IMR-90 (cell line): ENCODE data around the gene C1orf167. TPM values are rescaled to one million over a fixed set of nuclear protein-coding genes. Genes with fewer than 3 reads are reported as not detected.

Experiments
- ATAC-seq: fragments of 200-7000 bp; cut with Tn5 transposase; 2 replicates; pipeline ENCODE4 v1.9.1; 2020; ENCODE audit warnings: low read depth, mild to moderate bottlenecking, moderate library complexity
- BruUV-seq: library from RNA; stranded (reverse); fragments of 400-500 nt; replicated peaks from 2 replicates; lab custom pipeline; 2021; lab: Mats Ljungman, UMichigan
- CTCF ChIA-PET: fragments of 300-600 bp; formaldehyde crosslinking; extraction: SDS; loops from one replicate; lab custom pipeline; 2021; ENCODE audit warnings: antibody characterized with exemption; lab: Yijun Ruan, JAX
- POLR2A ChIA-PET: fragments of 300-600 bp; sonication (Branson Sonifier 250); formaldehyde crosslinking; loops from one replicate; lab custom pipeline; 2022; ENCODE audit warnings: antibody characterized with exemption; ENCODE audit not compliant: unreplicated experiment; lab: Charles Lee
- DNase-seq: peaks from one replicate; pipeline ENCODE4 v3.0.0; 2013
- H2AFZ ChIP-seq: replicated peaks from 2 replicates; pipeline ENCODE3; 2013; ENCODE audit warnings: low read length, mild to moderate bottlenecking; ENCODE audit not compliant: poor library complexity
- H2AK5ac ChIP-seq: 2 replicates; pipeline ENCODE4 v1.6.1; 2013; ENCODE audit warnings: low read depth, low read length, inconsistent platforms
- H2AK9ac ChIP-seq: replicated peaks from 2 replicates; pipeline ENCODE3; 2013; ENCODE audit warnings: mild to moderate bottlenecking, low read depth, low read length, moderate library complexity; ENCODE audit not compliant: poor library complexity
- H2BK120ac ChIP-seq: 2 replicates; pipeline ENCODE4 v1.6.1; 2013; ENCODE audit warnings: low read depth, low read length, inconsistent platforms
- H2BK15ac ChIP-seq: 3 replicates; pipeline ENCODE4 v1.6.1; 2013; ENCODE audit warnings: low read depth, low read length, inconsistent platforms
- H2BK20ac ChIP-seq: 2 replicates; pipeline ENCODE4 v1.6.1; 2013; ENCODE audit warnings: low read depth, mild to moderate bottlenecking, inconsistent platforms, low read length, moderate library complexity
- H2BK5ac ChIP-seq: 2 replicates; pipeline ENCODE4 v1.6.1; 2013; ENCODE audit warnings: mild to moderate bottlenecking, low read depth, low read length, inconsistent platforms; ENCODE audit not compliant: poor library complexity, severe bottlenecking
- H3K14ac ChIP-seq: replicated peaks from 2 replicates; pipeline ENCODE4 v1.6.1; 2013; ENCODE audit warnings: low read depth, low read length, inconsistent platforms
- H3K18ac ChIP-seq: 2 replicates; pipeline ENCODE4 v1.6.1; 2013; ENCODE audit warnings: low read depth, low read length, control low read depth
- H3K23ac ChIP-seq: 2 replicates; pipeline ENCODE4 v1.6.1; 2013; ENCODE audit warnings: low read depth, low read length, inconsistent platforms
- H3K27ac ChIP-seq: 2 replicates; pipeline ENCODE4 v1.5.1; 2013; ENCODE audit warnings: mild to moderate bottlenecking, control low read depth, low read length; ENCODE audit not compliant: insufficient read depth
- H3K27me3 ChIP-seq: 2 replicates; pipeline ENCODE4 v1.6.1; 2013; ENCODE audit warnings: low read length; ENCODE audit not compliant: control insufficient read depth, insufficient read depth
- H3K36me3 ChIP-seq: 2 replicates; pipeline ENCODE4 v1.6.1; 2013; ENCODE audit warnings: low read length, mixed read lengths; ENCODE audit not compliant: control insufficient read depth, insufficient read depth
- H3K4ac ChIP-seq: 2 replicates; pipeline ENCODE4 v1.6.1; 2013; ENCODE audit warnings: low read depth, low read length, inconsistent platforms
- H3K4me1 ChIP-seq: 2 replicates; pipeline ENCODE4 v1.6.1; 2013; ENCODE audit warnings: low read length, mixed read lengths; ENCODE audit not compliant: control insufficient read depth, insufficient read depth
- H3K4me2 ChIP-seq: 2 replicates; pipeline ENCODE4 v1.6.1; 2013; ENCODE audit warnings: low read depth, mild to moderate bottlenecking, control low read depth, low read length, moderate library complexity
- H3K4me3 ChIP-seq: 2 replicates; pipeline ENCODE4 v1.5.1; 2013; ENCODE audit warnings: low read depth, mild to moderate bottlenecking, control low read depth, low read length, moderate library complexity; ENCODE audit not compliant: insufficient read depth
- H3K56ac ChIP-seq: 2 replicates; pipeline ENCODE4 v1.6.1; 2013; ENCODE audit warnings: low read length, inconsistent platforms; ENCODE audit not compliant: insufficient read depth; ENCODE audit errors: extremely low read depth
- H3K79me1 ChIP-seq, 2 experiments: 2 replicates each; pipeline ENCODE4 v1.6.1; 2013; ENCODE audit warnings: low read length in 2 of 2, inconsistent platforms in 1 of 2, low read depth in 1 of 2
- H3K9ac ChIP-seq: 2 replicates; pipeline ENCODE4 v1.6.1; 2013; ENCODE audit warnings: low read depth, low read length, control low read depth
- H3K9me1 ChIP-seq: 2 replicates; pipeline ENCODE4 v1.6.1; 2013; ENCODE audit warnings: low read length, inconsistent platforms; ENCODE audit not compliant: insufficient read depth
- H3K9me3 ChIP-seq: 2 replicates; pipeline ENCODE4 v1.6.1; 2013; ENCODE audit warnings: low read length; ENCODE audit not compliant: control insufficient read depth, insufficient read depth
- H4K20me1 ChIP-seq: 2 replicates; pipeline ENCODE4 v1.6.1; 2013; ENCODE audit warnings: low read length, inconsistent platforms; ENCODE audit not compliant: insufficient read depth
- H4K5ac ChIP-seq: 2 replicates; pipeline ENCODE4 v1.6.1; 2013; ENCODE audit warnings: mild to moderate bottlenecking, low read depth, low read length, control low read depth
- H4K8ac ChIP-seq, 2 experiments: 2 replicates each; pipeline ENCODE4 v1.6.1; 2013; ENCODE audit warnings: low read depth in 2 of 2, low read length in 2 of 2, control low read depth in 1 of 2, inconsistent platforms in 1 of 2
- H4K91ac ChIP-seq: 2 replicates; pipeline ENCODE4 v1.6.1; 2013; ENCODE audit warnings: low read depth, low read length, inconsistent platforms; ENCODE audit not compliant: insufficient read depth
- BHLHE40 ChIP-seq: fragments of 150-350 bp; IDR thresholded peaks from 2 replicates; pipeline ENCODE4 v1.6.1; 2016; ENCODE audit warnings: mild to moderate bottlenecking, low read depth, low read length
- CEBPB ChIP-seq: IDR thresholded peaks from 2 replicates; pipeline ENCODE4 v1.6.1; 2012; ENCODE audit warnings: low read depth, low read length, improper control_type of control experiment
- CHD1 ChIP-seq: IDR thresholded peaks from 2 replicates; pipeline ENCODE4 v1.6.1; 2012; ENCODE audit warnings: low read depth, low read length, improper control_type of control experiment
- FOS ChIP-seq: fragments of 150-350 bp; IDR thresholded peaks from 2 replicates; pipeline ENCODE4 v1.6.1; 2016; ENCODE audit warnings: low read depth, low read length
- MAFK ChIP-seq: IDR thresholded peaks from 2 replicates; pipeline ENCODE4 v1.6.1; 2012; ENCODE audit warnings: low read depth, low read length, improper control_type of control experiment
- MAZ ChIP-seq: IDR thresholded peaks from 2 replicates; pipeline ENCODE4 v1.6.1; 2012; ENCODE audit warnings: low read depth, mild to moderate bottlenecking, low read length, improper control_type of control experiment, moderate library complexity, borderline replicate concordance
- MXI1 ChIP-seq: IDR thresholded peaks from 2 replicates; pipeline ENCODE4 v1.6.1; 2012; ENCODE audit warnings: low read depth, mild to moderate bottlenecking, low read length, moderate library complexity, borderline replicate concordance
- NFE2L2 ChIP-seq: fragments of 150-350 bp; IDR thresholded peaks from 2 replicates; pipeline ENCODE4 v1.6.1; 2016; ENCODE audit warnings: low read depth, mild to moderate bottlenecking, low read length
- POLR2A ChIP-seq: IDR thresholded peaks from 2 replicates; pipeline ENCODE4 v1.6.1; 2012; ENCODE audit warnings: mild to moderate bottlenecking, low read depth, low read length
- RAD21 ChIP-seq: IDR thresholded peaks from 2 replicates; pipeline ENCODE4 v1.6.1; 2012; ENCODE audit warnings: low read length, improper control_type of control experiment
- RCOR1 ChIP-seq: IDR thresholded peaks from 2 replicates; pipeline ENCODE4 v1.6.1; 2012; ENCODE audit warnings: mild to moderate bottlenecking, low read length, improper control_type of control experiment; ENCODE audit not compliant: insufficient replicate concordance
- RFX5 ChIP-seq: IDR thresholded peaks from 2 replicates; pipeline ENCODE4 v1.8.0; 2012; ENCODE audit warnings: low read depth, mild to moderate bottlenecking, low read length, moderate library complexity
- SMC3 ChIP-seq: fragments of 150-350 bp; IDR thresholded peaks from 2 replicates; pipeline ENCODE4 v1.6.1; 2016; ENCODE audit warnings: low read depth, mild to moderate bottlenecking, antibody characterized with exemption, low read length, moderate library complexity
- WGBS, 2 experiments: methylation state at CpG; one replicate each; pipeline versions ENCODE4 v1.1.5 to v1.1.7; 2013; ENCODE audit warnings: missing lambda C conversion rate in 2 of 2; ENCODE audit not compliant: insufficient read length in 1 of 2; ENCODE audit errors: extremely low coverage in 2 of 2; 5-methylcytosine and 5-hydroxymethylcytosine counted together
- dilution Hi-C: fragments of 300-500 bp; cut with HindIII; formaldehyde crosslinking; loops from one replicate; pipeline ENCODE4 v1.14.3; 2018; ENCODE audit warnings: low sequenced_read_pairs; ENCODE audit not compliant: unreplicated experiment
- in situ Hi-C: fragments of 300-500 bp; cut with MboI; formaldehyde crosslinking; loops from 3 replicates; pipeline ENCODE4 v1.14.3; 2019; ENCODE audit warnings: low sequenced_read_pairs, inconsistent platforms, mixed read lengths
- intact Hi-C: fragments of 100-400 bp; cut with micrococcal nuclease; formaldehyde crosslinking; loops from 2 replicates; pipeline ENCODE4 v1.10.0; 2022
- polyA plus RNA-seq, 3 experiments: library from polyadenylated mRNA; depleted of rRNA; stranded (reverse); fragments of >200 nt; gene quantifications; 2 replicates each; pipeline ENCODE4 v1.2.3, GENCODE V29; 2012; ENCODE audit warnings: low replicate concordance in 1 of 3
- total RNA-seq: library from RNA; depleted of rRNA; stranded (reverse); fragments of >200 nt; gene quantifications from 2 replicates; pipeline ENCODE4 v1.2.3, GENCODE V29; 2012
- TF ChIP-seq, protein P1 (sequence below): fragments of 150-350 bp; IDR thresholded peaks from 2 replicates; pipeline ENCODE4 v1.6.1; 2016; ENCODE audit warnings: low read depth, mild to moderate bottlenecking, low read length, moderate library complexity, borderline replicate concordance
- TF ChIP-seq, protein P2 (sequence below): conservative IDR thresholded peaks from 2 replicates; pipeline ENCODE4 v1.5.1; 2012; ENCODE audit warnings: mild to moderate bottlenecking, low read depth, low read length, improper control_type of control experiment
- TF ChIP-seq, protein P3 (sequence below): fragments of 150-350 bp; IDR thresholded peaks from 2 replicates; pipeline ENCODE4 v1.6.1; 2017; ENCODE audit warnings: mild to moderate bottlenecking, antibody characterized with exemption, low read length, low read depth

C1orf167 gene
- total and polyA plus RNA-seq, 2 of the 4 experiments (the other 2 are of a cell fraction): under 0.01 to 0.15 TPM

DNA sequence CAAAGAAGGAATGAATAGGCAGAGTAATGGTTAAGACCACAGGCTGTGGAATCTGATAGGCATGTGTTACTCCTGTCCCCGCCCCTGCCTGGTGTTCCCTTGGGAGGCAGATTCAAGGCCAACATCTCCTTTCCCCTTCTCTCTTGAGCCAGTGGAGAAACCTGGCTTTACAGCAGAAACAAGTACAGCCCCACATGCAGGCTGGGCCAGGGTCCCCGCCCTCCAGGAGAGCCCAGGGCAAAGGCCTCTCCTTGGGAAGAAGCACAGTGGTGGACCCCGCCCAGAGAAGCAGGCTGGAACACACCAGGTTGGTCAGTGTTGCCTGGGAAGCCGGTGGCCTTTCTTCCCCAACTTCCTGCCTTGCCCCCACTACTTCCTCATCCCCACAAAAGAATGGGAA lies 6.8 kb downstream of the C1orf167 start:
- H2BK5ac ChIP-seq: no peak overlapping the region
- ATAC-seq (no peak; the same call in 1 of the 2 replicates), DNase-seq (no peak)
- H2AK5ac ChIP-seq: no peak overlapping the region
- H2BK120ac ChIP-seq: no peak overlapping the region
- no peaks in the 10 kb centered on the region for H3K36me3 ChIP-seq
- H4K91ac ChIP-seq: no peak overlapping the region
- H3K18ac ChIP-seq: no peak overlapping the region
- dilution Hi-C loops: no loop called here
- H3K23ac ChIP-seq: no peak overlapping the region
- H3K9me3 ChIP-seq: no peaks in the 10 kb centered on the region
- no peak overlapping the region for H2BK20ac ChIP-seq
- in situ Hi-C loops: no loop called here
- no peak overlapping the region for H3K9ac ChIP-seq
- H3K4ac ChIP-seq: no peak overlapping the region
- H2AK9ac ChIP-seq: no peak overlapping the region
- TF ChIP-seq CHD1: no peak
- TF ChIP-seq RFX5: no peak
- TF ChIP-seq CEBPB: no peak
- TF ChIP-seq, protein P1, sequence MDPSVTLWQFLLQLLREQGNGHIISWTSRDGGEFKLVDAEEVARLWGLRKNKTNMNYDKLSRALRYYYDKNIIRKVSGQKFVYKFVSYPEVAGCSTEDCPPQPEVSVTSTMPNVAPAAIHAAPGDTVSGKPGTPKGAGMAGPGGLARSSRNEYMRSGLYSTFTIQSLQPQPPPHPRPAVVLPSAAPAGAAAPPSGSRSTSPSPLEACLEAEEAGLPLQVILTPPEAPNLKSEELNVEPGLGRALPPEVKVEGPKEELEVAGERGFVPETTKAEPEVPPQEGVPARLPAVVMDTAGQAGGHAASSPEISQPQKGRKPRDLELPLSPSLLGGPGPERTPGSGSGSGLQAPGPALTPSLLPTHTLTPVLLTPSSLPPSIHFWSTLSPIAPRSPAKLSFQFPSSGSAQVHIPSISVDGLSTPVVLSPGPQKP: no peak
- no peak for TF ChIP-seq MAFK
- no peak for TF ChIP-seq RAD21
- TF ChIP-seq, protein P2, sequence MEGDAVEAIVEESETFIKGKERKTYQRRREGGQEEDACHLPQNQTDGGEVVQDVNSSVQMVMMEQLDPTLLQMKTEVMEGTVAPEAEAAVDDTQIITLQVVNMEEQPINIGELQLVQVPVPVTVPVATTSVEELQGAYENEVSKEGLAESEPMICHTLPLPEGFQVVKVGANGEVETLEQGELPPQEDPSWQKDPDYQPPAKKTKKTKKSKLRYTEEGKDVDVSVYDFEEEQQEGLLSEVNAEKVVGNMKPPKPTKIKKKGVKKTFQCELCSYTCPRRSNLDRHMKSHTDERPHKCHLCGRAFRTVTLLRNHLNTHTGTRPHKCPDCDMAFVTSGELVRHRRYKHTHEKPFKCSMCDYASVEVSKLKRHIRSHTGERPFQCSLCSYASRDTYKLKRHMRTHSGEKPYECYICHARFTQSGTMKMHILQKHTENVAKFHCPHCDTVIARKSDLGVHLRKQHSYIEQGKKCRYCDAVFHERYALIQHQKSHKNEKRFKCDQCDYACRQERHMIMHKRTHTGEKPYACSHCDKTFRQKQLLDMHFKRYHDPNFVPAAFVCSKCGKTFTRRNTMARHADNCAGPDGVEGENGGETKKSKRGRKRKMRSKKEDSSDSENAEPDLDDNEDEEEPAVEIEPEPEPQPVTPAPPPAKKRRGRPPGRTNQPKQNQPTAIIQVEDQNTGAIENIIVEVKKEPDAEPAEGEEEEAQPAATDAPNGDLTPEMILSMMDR: no peak
- TF ChIP-seq MXI1: no peak
- TF ChIP-seq RCOR1: no peak
- no peak for TF ChIP-seq MAZ
- no peak for TF ChIP-seq POLR2A
- no peak for TF ChIP-seq SMC3
- TF ChIP-seq BHLHE40: no peak
- TF ChIP-seq NFE2L2: no peak
- TF ChIP-seq, protein P3, sequence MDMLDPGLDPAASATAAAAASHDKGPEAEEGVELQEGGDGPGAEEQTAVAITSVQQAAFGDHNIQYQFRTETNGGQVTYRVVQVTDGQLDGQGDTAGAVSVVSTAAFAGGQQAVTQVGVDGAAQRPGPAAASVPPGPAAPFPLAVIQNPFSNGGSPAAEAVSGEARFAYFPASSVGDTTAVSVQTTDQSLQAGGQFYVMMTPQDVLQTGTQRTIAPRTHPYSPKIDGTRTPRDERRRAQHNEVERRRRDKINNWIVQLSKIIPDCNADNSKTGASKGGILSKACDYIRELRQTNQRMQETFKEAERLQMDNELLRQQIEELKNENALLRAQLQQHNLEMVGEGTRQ: no peak
- TF ChIP-seq FOS: no peak
- no peak overlapping the region for H3K27ac ChIP-seq
- ChIA-PET CTCF (interaction anchor here (0.7 kb wide), 1 partner anchor 56 kb away, joined by 11 read pairs; no protein-coding TSS in a partner anchor), POLR2A (no interaction called here)
- H3K4me1 ChIP-seq: no peaks in the 10 kb centered on the region
- H3K4me3 ChIP-seq: no peak overlapping the region
- H3K27me3 ChIP-seq: peaks cover 19% of the 10 kb centered on the region
- intact Hi-C loops: no loop called here
- H3K9me1 ChIP-seq: no peaks in the 10 kb centered on the region
- no peak overlapping the region for H4K5ac ChIP-seq
- H4K20me1 ChIP-seq: no peaks in the 10 kb centered on the region
- H2BK15ac ChIP-seq: no peak overlapping the region
- no TSS peak for BruUV-seq
- no peaks in the 10 kb centered on the region for H3K79me1 ChIP-seq
- peak overlapping the region; percentile 67 for H2AFZ ChIP-seq
- H3K56ac ChIP-seq: no peak overlapping the region
- WGBS, 2 experiments: no CpG with 5 or more reads among the region's 4 CpGs
- no peak overlapping the region for H3K14ac ChIP-seq
- no peak overlapping the region for H3K4me2 ChIP-seq
- no peak overlapping the region for H4K8ac ChIP-seq
